ENCODE measurements around the gene B3GNT8.
A peak's percentile ranks its signal among the peaks of the same experiment; 100 is the strongest.
"Not testable (repeated sequence)": the region's sequence is repeated elsewhere in the genome, so short reads cannot be mapped to it uniquely, and the experiment has no call there.

B3GNT8 gene

GRCh38 chr19:41384351-41384750 is 42.8 kb downstream of the B3GNT8 start:
- no peak for DNase-seq

- not testable (repeated sequence) for DNase-seq
Measured at GRCh38 chr19:41381536-41381935, 45.6 kb downstream of the B3GNT8 start.

DNA sequence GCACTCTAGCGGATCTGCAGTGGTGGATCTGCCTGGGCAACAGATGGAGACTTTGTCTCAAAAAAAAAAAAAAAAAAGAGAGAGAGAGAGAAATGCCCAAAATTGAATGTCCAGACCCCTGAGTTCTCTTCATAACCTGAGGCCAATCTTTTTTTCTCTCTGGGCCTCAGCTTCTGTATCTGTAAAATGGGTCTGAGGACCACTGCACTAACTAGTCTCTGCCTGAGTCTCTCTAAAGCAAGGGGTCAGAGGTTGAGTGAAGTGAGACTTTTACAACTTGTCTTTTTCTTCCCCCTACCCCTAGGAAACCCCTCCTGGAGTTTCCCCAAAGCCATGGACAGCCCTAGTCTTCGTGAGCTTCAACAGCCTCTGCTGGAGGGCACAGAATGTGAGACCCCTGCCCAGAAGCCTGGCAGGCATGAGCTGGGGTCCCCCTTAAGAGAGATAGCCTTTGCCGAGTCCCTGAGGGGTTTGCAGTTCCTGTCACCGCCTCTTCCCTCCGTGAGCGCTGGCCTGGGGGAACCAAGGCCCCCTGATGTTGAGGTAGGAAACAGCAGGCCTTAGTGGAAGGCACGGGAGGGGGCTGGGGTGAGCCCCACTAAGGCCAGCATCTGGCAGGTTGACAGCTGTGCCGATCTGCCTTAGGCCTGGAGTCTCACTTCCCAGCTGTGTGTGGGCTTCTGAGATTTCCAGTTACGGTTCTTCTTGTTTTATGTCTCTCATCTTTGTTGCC is 49.0 kb downstream of the B3GNT8 start:
- DNase-seq: no peak

- DNase-seq: no peak
Measured at GRCh38 chr19:41376998-41377365, 50.2 kb downstream of the B3GNT8 start.

GRCh38 chr19:41376241-41376997 is 50.8 kb downstream of the B3GNT8 start, which contains the start of gene TMEM91:
TSS of gene TMEM91 (plus strand) at chr19:41376533. CDS start at chr19:41378310, 1,777 bp downstream.
- DNase-seq: peak; percentile 42
